Smooth muscle cell (in vitro differentiated cells): Measurements from ENCODE around the gene DCUN1D4. TPM values are rescaled to one million over a fixed set of nuclear protein-coding genes. Genes with fewer than 3 reads are reported as not detected.
A peak's percentile ranks its signal among the peaks of the same experiment; 100 is the strongest.
"Not testable (repeated sequence)": the region's sequence is repeated elsewhere in the genome, so short reads cannot be mapped to it uniquely, and the experiment has no call there.

ENCODE experiments used
- DNase-seq: peaks from one replicate; lab custom pipeline; 2025; ENCODE audit not compliant: unreplicated experiment; lab: John Stamatoyannopoulos, UW
- H2AFZ ChIP-seq: fragments of 200-600 bp; sonication (generic); 2 replicates; pipeline ENCODE4 v1.6.0; 2016; ENCODE audit warnings: antibody characterized with exemption, low read depth, mild to moderate bottlenecking
- H3F3A ChIP-seq: fragments of 200-600 bp; sonication (generic); 2 replicates; pipeline ENCODE4 v1.6.0; 2017; ENCODE audit warnings: antibody characterized with exemption, low read depth
- H3K27ac ChIP-seq: fragments of 200-600 bp; sonication (generic); 2 replicates; pipeline ENCODE4 v1.5.1; 2016; ENCODE audit warnings: low read depth, mild to moderate bottlenecking
- H3K27me3 ChIP-seq: fragments of 200-600 bp; sonication (generic); 2 replicates; pipeline ENCODE4 v1.6.1; 2016; ENCODE audit warnings: low read depth, mild to moderate bottlenecking
- H3K36me3 ChIP-seq: fragments of 200-600 bp; sonication (generic); 2 replicates; pipeline ENCODE4 v1.5.1; 2016; ENCODE audit warnings: low read depth
- H3K4me1 ChIP-seq: fragments of 200-600 bp; sonication (generic); 2 replicates; pipeline ENCODE4 v1.5.1; 2016; ENCODE audit warnings: low read depth
- H3K4me2 ChIP-seq: fragments of 200-600 bp; sonication (generic); 2 replicates; pipeline ENCODE4 v1.6.0; 2016; ENCODE audit warnings: mild to moderate bottlenecking
- H3K4me3 ChIP-seq: fragments of 200-600 bp; sonication (generic); 2 replicates; pipeline ENCODE4 v1.5.1; 2016; ENCODE audit warnings: mild to moderate bottlenecking
- H3K79me2 ChIP-seq: fragments of 200-600 bp; sonication (generic); 2 replicates; pipeline ENCODE4 v1.6.0; 2016; ENCODE audit warnings: low read depth, mild to moderate bottlenecking
- H3K9ac ChIP-seq: fragments of 200-600 bp; sonication (generic); 2 replicates; pipeline ENCODE4 v1.6.0; 2016; ENCODE audit warnings: low read depth
- H3K9me3 ChIP-seq: fragments of 200-600 bp; sonication (generic); replicated peaks from 2 replicates; pipeline ENCODE4 v1.5.1; 2016; ENCODE audit warnings: low read depth
- H4K20me1 ChIP-seq: fragments of 200-600 bp; sonication (generic); 2 replicates; pipeline ENCODE4 v1.6.0; 2016; ENCODE audit warnings: low read depth
- CTCF ChIP-seq: fragments of 200-600 bp; sonication (generic); IDR thresholded peaks from 2 replicates; pipeline ENCODE4 v1.5.1; 2017; ENCODE audit warnings: borderline replicate concordance, mild to moderate bottlenecking, antibody characterized with exemption; ENCODE audit not compliant: insufficient read depth, poor library complexity, severe bottlenecking
- WGBS: methylation state at CpG from one replicate; pipeline ENCODE4 v1.1.7; 2016; ENCODE audit warnings: low lambda C conversion rate; 5-methylcytosine and 5-hydroxymethylcytosine counted together
- polyA plus RNA-seq: library from polyadenylated mRNA; unstranded; fragments of >200 nt; fragmentation: Nextera tagmentation; extraction: Ambion mirVana; gene quantifications from 2 replicates; pipeline ENCODE4 v1.2.1, GENCODE V29; 2016
- total RNA-seq: library from RNA; depleted of rRNA; stranded (reverse); fragments of >200 nt; gene quantifications from 2 replicates; pipeline ENCODE4 v1.2.3, GENCODE V29; 2014

Gene DCUN1D4
- total and polyA plus RNA-seq, 2 experiments from 2014 or later = 14.1 to 22.9 TPM

- Histone ChIP-seq H2AFZ (no peak overlapping the region), H3K27ac (no peak overlapping the region), H3K9me3 (no peaks in the 10 kb centered on the region), H3K36me3 (peaks cover 5% of the 10 kb centered on the region), H3F3A (no peaks in the 10 kb centered on the region), H3K27me3 (no peaks in the 10 kb centered on the region), H3K79me2 (no peaks in the 10 kb centered on the region), H4K20me1 (no peaks in the 10 kb centered on the region), H3K4me1 (peaks cover 21% of the 10 kb centered on the region), H3K4me3 (no peak overlapping the region), H3K9ac (no peak overlapping the region), H3K4me2 (no peak overlapping the region)
- WGBS = 67% methylated on average over 5 of the region's 5 CpGs
- DNase-seq = no peak
- TF ChIP-seq CTCF = peak; percentile 36
Measured at GRCh38 chr4:51885363-51885762, 42.4 kb downstream of the DCUN1D4 start.

- WGBS = 100% methylated on average over 1 of the region's 1 CpG
- no peak overlapping the region for H3K27ac ChIP-seq
- no peaks in the 10 kb centered on the region for H3K79me2 ChIP-seq
- DNase-seq = no peak
- peaks cover 5% of the 10 kb centered on the region for H3K36me3 ChIP-seq
- H3K9ac ChIP-seq = no peak overlapping the region
- no peak for TF ChIP-seq CTCF
- no peak overlapping the region for H3K4me2 ChIP-seq
- H3F3A ChIP-seq = peaks cover 5% of the 10 kb centered on the region
- H3K4me3 ChIP-seq = no peak overlapping the region
- no peak overlapping the region for H2AFZ ChIP-seq
- H3K27me3 ChIP-seq = no peaks in the 10 kb centered on the region
- no peaks in the 10 kb centered on the region for H3K9me3 ChIP-seq
- H4K20me1 ChIP-seq = no peaks in the 10 kb centered on the region
- peaks cover 3% of the 10 kb centered on the region for H3K4me1 ChIP-seq
Measured at GRCh38 chr4:51890760-51891159, 47.8 kb downstream of the DCUN1D4 start.

- H4K20me1 ChIP-seq, H3K79me2 ChIP-seq, H3K9ac ChIP-seq, H3K4me3 ChIP-seq, H3K4me2 ChIP-seq, H3K4me1 ChIP-seq, H3K27me3 ChIP-seq, H3K36me3 ChIP-seq, H3F3A ChIP-seq, DNase-seq, H2AFZ ChIP-seq, H3K27ac ChIP-seq, H3K9me3 ChIP-seq: not testable (repeated sequence)
- WGBS = 97% methylated on average over 16 of the region's 16 CpGs
Measured at GRCh38 chr4:51893402-51893801, 50.4 kb downstream of the DCUN1D4 start.

GRCh38 chr4:51894059-51894645 lies 51.2 kb downstream of the DCUN1D4 start:
- Histone ChIP-seq H3F3A (peaks cover 5% of the 10 kb centered on the region), H3K9me3 (no peaks in the 10 kb centered on the region), H3K27ac (no peak overlapping the region), H3K4me1 (peaks cover 5% of the 10 kb centered on the region), H3K9ac (no peak overlapping the region), H4K20me1 (no peaks in the 10 kb centered on the region), H3K36me3 (peaks cover 5% of the 10 kb centered on the region), H3K4me2 (no peak overlapping the region), H3K27me3 (no peaks in the 10 kb centered on the region), H3K79me2 (no peaks in the 10 kb centered on the region), H3K4me3 (no peak overlapping the region), H2AFZ (no peak overlapping the region)
- TF ChIP-seq CTCF = no peak
- DNase-seq = no peak
- WGBS = 100% methylated on average over 1 of the region's 1 CpG
